ENCODE data around the gene ASTN1. TPM values are rescaled to one million over a fixed set of nuclear protein-coding genes. Genes with fewer than 3 reads are reported as not detected.

ASTN1 gene
- total RNA-seq, 2 experiments from 2014 or later = not detected

- H3K27ac Mint-ChIP-seq = no peak overlapping the region
- H3K4me1 Mint-ChIP-seq = no peaks in the 10 kb centered on the region
- H3K36me3 Mint-ChIP-seq = no peaks in the 10 kb centered on the region
- no peak overlapping the region for H3K4me3 Mint-ChIP-seq
- H3K27me3 Mint-ChIP-seq = peaks cover 9% of the 10 kb centered on the region
- no peak for DNase-seq
- H3K9me3 Mint-ChIP-seq = no peaks in the 10 kb centered on the region
These were observed 116.0 kb downstream of the ASTN1 start for GRCh38 chr1:177048314-177049069.

GRCh38 chr1:177045151-177045550 is 119.4 kb downstream of the ASTN1 start:
- H3K27me3 Mint-ChIP-seq = peaks cover 9% of the 10 kb centered on the region
- H3K27ac Mint-ChIP-seq = no peak overlapping the region
- no peak overlapping the region for H3K4me3 Mint-ChIP-seq
- H3K36me3 Mint-ChIP-seq = no peaks in the 10 kb centered on the region
- no peak for DNase-seq
- no peaks in the 10 kb centered on the region for H3K9me3 Mint-ChIP-seq
- H3K4me1 Mint-ChIP-seq = no peaks in the 10 kb centered on the region

- Mint-ChIP-seq H3K9me3 (no peaks in the 10 kb centered on the region), H3K4me3 (no peak overlapping the region), H3K27me3 (peaks cover 9% of the 10 kb centered on the region), H3K4me1 (no peaks in the 10 kb centered on the region), H3K36me3 (no peaks in the 10 kb centered on the region), H3K27ac (no peak overlapping the region)
- DNase-seq = no peak
These were observed 120.1 kb downstream of the ASTN1 start for GRCh38 chr1:177044390-177044789.

GRCh38 chr1:177043597-177043996 is 120.9 kb downstream of the ASTN1 start:
- Mint-ChIP-seq H3K4me3 (no peak overlapping the region), H3K9me3 (no peaks in the 10 kb centered on the region), H3K27ac (no peak overlapping the region), H3K27me3 (peaks cover 9% of the 10 kb centered on the region), H3K36me3 (no peaks in the 10 kb centered on the region), H3K4me1 (no peaks in the 10 kb centered on the region)
- DNase-seq = no peak

- H3K27me3 Mint-ChIP-seq = no peaks in the 10 kb centered on the region
- no peaks in the 10 kb centered on the region for H3K4me1 Mint-ChIP-seq
- H3K27ac Mint-ChIP-seq = no peak overlapping the region
- H3K9me3 Mint-ChIP-seq = no peaks in the 10 kb centered on the region
- no peak for DNase-seq
- H3K36me3 Mint-ChIP-seq = no peaks in the 10 kb centered on the region
- H3K4me3 Mint-ChIP-seq = no peak overlapping the region
These were observed 128.9 kb downstream of the ASTN1 start for GRCh38 chr1:177035586-177035985.

- Mint-ChIP-seq H3K36me3 (no peaks in the 10 kb centered on the region), H3K4me3 (no peak overlapping the region), H3K27ac (no peak overlapping the region), H3K27me3 (no peaks in the 10 kb centered on the region), H3K9me3 (no peaks in the 10 kb centered on the region), H3K4me1 (no peaks in the 10 kb centered on the region)
- no peak for DNase-seq
These were observed 130.9 kb downstream of the ASTN1 start for GRCh38 chr1:177033628-177034027.

- Mint-ChIP-seq H3K27ac (no peak overlapping the region), H3K9me3 (no peaks in the 10 kb centered on the region), H3K27me3 (no peaks in the 10 kb centered on the region), H3K36me3 (no peaks in the 10 kb centered on the region), H3K4me3 (no peak overlapping the region), H3K4me1 (no peaks in the 10 kb centered on the region)
- no peak for DNase-seq
These were observed 132.1 kb downstream of the ASTN1 start for GRCh38 chr1:177032434-177032833.

GRCh38 chr1:177024623-177025022 is 139.9 kb downstream of the ASTN1 start:
- Mint-ChIP-seq H3K36me3 (no peaks in the 10 kb centered on the region), H3K4me3 (no peak overlapping the region), H3K27me3 (no peaks in the 10 kb centered on the region), H3K9me3 (no peaks in the 10 kb centered on the region), H3K4me1 (no peaks in the 10 kb centered on the region), H3K27ac (no peak overlapping the region)
- no peak for DNase-seq

- no peaks in the 10 kb centered on the region for H3K27me3 Mint-ChIP-seq
- no peaks in the 10 kb centered on the region for H3K36me3 Mint-ChIP-seq
- DNase-seq = no peak
- no peaks in the 10 kb centered on the region for H3K9me3 Mint-ChIP-seq
- H3K27ac Mint-ChIP-seq = no peak overlapping the region
- no peak overlapping the region for H3K4me3 Mint-ChIP-seq
- no peaks in the 10 kb centered on the region for H3K4me1 Mint-ChIP-seq
These were observed 140.8 kb downstream of the ASTN1 start for GRCh38 chr1:177023726-177024125.

- H3K4me3 Mint-ChIP-seq = no peak overlapping the region
- H3K4me1 Mint-ChIP-seq = no peaks in the 10 kb centered on the region
- no peaks in the 10 kb centered on the region for H3K9me3 Mint-ChIP-seq
These were observed 141.3 kb downstream of the ASTN1 start for GRCh38 chr1:177023249-177023648.

GRCh38 chr1:177021687-177022086 is 142.8 kb downstream of the ASTN1 start:
- no peak overlapping the region for H3K4me3 Mint-ChIP-seq
- no peaks in the 10 kb centered on the region for H3K9me3 Mint-ChIP-seq
- H3K36me3 Mint-ChIP-seq = no peaks in the 10 kb centered on the region
- no peaks in the 10 kb centered on the region for H3K27me3 Mint-ChIP-seq
- H3K27ac Mint-ChIP-seq = no peak overlapping the region
- DNase-seq = no peak
- H3K4me1 Mint-ChIP-seq = no peaks in the 10 kb centered on the region

More at GRCh38 chr1:177023249-177023648, 141.3 kb downstream of the ASTN1 start:
- DNase-seq = no peak
- H3K27me3 Mint-ChIP-seq = no peaks in the 10 kb centered on the region
- H3K27ac Mint-ChIP-seq = no peak overlapping the region
- H3K36me3 Mint-ChIP-seq = no peaks in the 10 kb centered on the region

GRCh38 chr1:177020851-177021589 is 143.5 kb downstream of the ASTN1 start:
- H3K4me1 Mint-ChIP-seq = no peaks in the 10 kb centered on the region
- no peak overlapping the region for H3K27ac Mint-ChIP-seq

GRCh38 chr1:177017287-177017852 is 147.1 kb downstream of the ASTN1 start:
- DNase-seq = no peak
- H3K27ac Mint-ChIP-seq = no peak overlapping the region
- no peaks in the 10 kb centered on the region for H3K36me3 Mint-ChIP-seq
- no peaks in the 10 kb centered on the region for H3K9me3 Mint-ChIP-seq
- H3K4me3 Mint-ChIP-seq = no peak overlapping the region
- H3K4me1 Mint-ChIP-seq = no peaks in the 10 kb centered on the region
- H3K27me3 Mint-ChIP-seq = no peaks in the 10 kb centered on the region

More at GRCh38 chr1:177020851-177021589, 143.5 kb downstream of the ASTN1 start:
- Mint-ChIP-seq H3K27me3 (no peaks in the 10 kb centered on the region), H3K4me3 (no peak overlapping the region), H3K36me3 (no peaks in the 10 kb centered on the region), H3K9me3 (no peaks in the 10 kb centered on the region)
- no peak for DNase-seq

- no peak overlapping the region for H3K27ac Mint-ChIP-seq
- no peaks in the 10 kb centered on the region for H3K9me3 Mint-ChIP-seq
- H3K36me3 Mint-ChIP-seq = no peaks in the 10 kb centered on the region
- no peak for DNase-seq
- no peaks in the 10 kb centered on the region for H3K4me1 Mint-ChIP-seq
- H3K27me3 Mint-ChIP-seq = no peaks in the 10 kb centered on the region
- no peak overlapping the region for H3K4me3 Mint-ChIP-seq
These were observed 150.2 kb downstream of the ASTN1 start for GRCh38 chr1:177014325-177014724.

GRCh38 chr1:177012342-177012925 is 152.1 kb downstream of the ASTN1 start:
- Mint-ChIP-seq H3K27me3 (no peaks in the 10 kb centered on the region), H3K4me1 (no peaks in the 10 kb centered on the region), H3K9me3 (no peaks in the 10 kb centered on the region), H3K27ac (no peak overlapping the region), H3K4me3 (no peak overlapping the region), H3K36me3 (no peaks in the 10 kb centered on the region)
- no peak for DNase-seq

Data from activated naive CD8-positive, alpha-beta T cell treated with anti-CD3 and anti-CD28 coated beads for 36 hours (primary cell).